ENCODE measurements around the gene SPEF2. TPM values are rescaled to one million over a fixed set of nuclear protein-coding genes. Genes with fewer than 3 reads are reported as not detected.

The SPEF2 gene
- 10 to 100 TPM; 24.6 to 62.4 (median 45.8) TPM for polyA plus RNA-seq (ENCODE audit: insufficient read length in 4 of 4)

DNA sequence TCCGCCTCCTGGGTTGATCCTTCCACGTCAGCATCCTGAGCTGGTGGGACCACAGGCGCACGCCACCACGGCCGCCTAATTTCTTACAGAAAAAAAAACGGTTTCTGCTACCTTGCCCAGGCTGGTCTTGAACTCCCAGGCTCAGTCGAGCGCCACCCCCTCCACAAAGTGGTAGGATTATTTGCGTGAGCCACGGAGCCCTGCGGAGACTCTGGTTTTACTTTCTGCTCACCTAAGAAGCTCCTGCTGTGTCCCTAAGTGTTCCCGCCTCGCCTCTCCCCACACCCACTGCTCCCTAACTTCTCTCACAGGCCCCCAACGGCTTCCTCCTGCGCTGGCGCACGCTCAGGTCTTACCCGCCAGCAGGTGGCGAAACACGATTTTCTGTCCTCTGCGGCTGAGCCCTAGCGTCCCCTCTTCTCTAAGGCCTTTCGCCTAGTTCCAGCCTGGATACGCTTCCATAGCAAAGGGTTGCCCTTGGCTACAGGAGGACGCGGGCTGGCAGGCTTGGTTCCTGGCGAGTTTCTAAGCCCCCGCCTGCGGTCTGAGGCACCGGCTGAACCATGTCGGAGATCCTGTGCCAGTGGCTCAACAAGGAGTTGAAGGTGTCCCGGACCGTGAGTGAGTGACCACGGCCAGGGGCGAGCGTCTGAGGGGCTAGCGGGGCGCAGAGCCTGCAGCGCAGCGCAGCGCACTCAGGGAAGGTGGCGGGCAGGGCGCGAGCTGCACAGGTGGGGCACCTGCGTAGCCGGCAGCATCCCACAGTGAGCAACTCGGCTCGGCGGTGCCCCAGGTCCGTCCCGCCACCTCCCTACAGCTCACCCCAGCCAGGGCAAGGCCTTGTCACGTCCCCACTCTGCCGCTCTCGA lies at the start of gene SPEF2:
SPEF2 (plus strand) TSS at position 429 of the 869 bp plus-strand sequence; CDS start at position 564, 135 bp downstream.
- peak; percentile 81 to 88 (median 84) for DNase-seq (ENCODE audit: low read depth in 4 of 4, low spot score in 3 of 4)

DNA sequence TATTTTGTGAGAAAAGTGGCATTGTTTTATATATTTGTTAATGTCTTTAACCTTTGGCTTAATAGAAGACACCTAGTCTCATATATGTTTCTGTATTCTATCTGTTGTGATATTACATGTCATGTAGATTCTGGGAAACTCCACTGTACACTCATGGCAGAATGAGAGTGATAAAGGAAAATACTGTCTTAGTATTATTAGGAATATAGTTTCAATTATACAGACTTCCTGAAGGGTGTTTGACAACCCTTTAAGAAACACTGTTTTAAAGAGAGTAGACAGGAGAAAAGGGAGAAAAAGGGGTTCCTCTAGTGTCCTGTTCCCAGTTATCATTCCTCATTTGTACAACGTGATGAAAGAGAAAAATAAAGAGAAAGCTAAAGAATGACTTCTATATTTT lies 42.1 kb upstream of the SPEF2 start:
- no peak for DNase-seq (ENCODE audit: low read depth in 4 of 4, low spot score in 3 of 4)

GRCh38 chr5:35587419-35587818 lies 30.2 kb upstream of the SPEF2 start:
- no peak for DNase-seq (ENCODE audit: low read depth in 4 of 4, low spot score in 3 of 4)

GRCh38 chr5:35593338-35593737 lies 24.3 kb upstream of the SPEF2 start:
- no peak for DNase-seq (ENCODE audit: low read depth in 4 of 4, low spot score in 3 of 4)

- no peak for DNase-seq (ENCODE audit: low read depth in 4 of 4, low spot score in 3 of 4)
Measured at GRCh38 chr5:35598707-35599370, 18.8 kb upstream of the SPEF2 start.

GRCh38 chr5:35600591-35600990 lies 17.1 kb upstream of the SPEF2 start:
- DNase-seq (ENCODE audit: low read depth in 4 of 4, low spot score in 3 of 4) = no peak

- DNase-seq (ENCODE audit: low read depth in 4 of 4, low spot score in 3 of 4) = no peak
Measured at GRCh38 chr5:35608881-35609779, 8.5 kb upstream of the SPEF2 start.

DNA sequence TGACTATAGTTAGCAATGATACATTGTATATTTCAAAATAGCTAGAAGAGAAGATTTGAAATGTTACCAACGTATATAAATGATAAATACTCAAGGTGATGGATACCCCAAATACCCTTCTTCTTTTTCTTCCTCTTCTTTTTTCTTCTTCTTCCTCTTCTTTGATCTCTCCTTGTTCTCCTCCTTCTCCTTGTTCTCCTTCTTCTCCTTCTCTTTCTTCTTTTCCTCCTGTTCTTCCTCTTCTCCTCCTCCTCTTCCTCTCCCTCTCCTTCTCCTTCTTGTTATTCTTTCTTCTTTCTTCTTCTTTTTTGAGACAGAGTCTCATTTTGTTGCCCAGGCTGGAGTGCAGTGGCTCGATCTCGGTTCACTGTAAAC lies 616 bp upstream of the SPEF2 start:
- no peak for DNase-seq (ENCODE audit: low read depth in 4 of 4, low spot score in 3 of 4)

DNA sequence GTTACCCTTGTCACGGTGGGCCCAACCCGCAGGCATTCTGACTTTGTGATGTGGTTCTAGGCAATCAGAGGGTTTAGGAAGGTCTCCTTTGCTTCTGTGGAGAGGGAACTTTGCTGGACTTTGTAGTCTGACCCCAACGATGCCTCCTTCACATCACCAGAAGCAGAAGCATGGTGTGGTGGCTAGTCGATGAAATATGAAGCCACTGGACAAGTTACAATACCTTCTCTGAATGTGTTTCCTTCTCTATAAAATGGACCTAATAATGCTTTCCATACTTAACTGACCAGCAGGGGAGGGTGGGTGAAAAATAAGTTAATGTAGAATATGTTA lies 607 bp downstream of the SPEF2 start:
- DNase-seq (ENCODE audit: low read depth in 4 of 4, low spot score in 3 of 4) = peak in 1 of 4 donors; percentile 1

- no peak for DNase-seq (ENCODE audit: low read depth in 4 of 4, low spot score in 3 of 4)
Measured at GRCh38 chr5:35618781-35619180, 1.1 kb downstream of the SPEF2 start.

- no peak for DNase-seq (ENCODE audit: low read depth in 4 of 4, low spot score in 3 of 4)
Measured at GRCh38 chr5:35622974-35623373, 5.3 kb downstream of the SPEF2 start.

DNA sequence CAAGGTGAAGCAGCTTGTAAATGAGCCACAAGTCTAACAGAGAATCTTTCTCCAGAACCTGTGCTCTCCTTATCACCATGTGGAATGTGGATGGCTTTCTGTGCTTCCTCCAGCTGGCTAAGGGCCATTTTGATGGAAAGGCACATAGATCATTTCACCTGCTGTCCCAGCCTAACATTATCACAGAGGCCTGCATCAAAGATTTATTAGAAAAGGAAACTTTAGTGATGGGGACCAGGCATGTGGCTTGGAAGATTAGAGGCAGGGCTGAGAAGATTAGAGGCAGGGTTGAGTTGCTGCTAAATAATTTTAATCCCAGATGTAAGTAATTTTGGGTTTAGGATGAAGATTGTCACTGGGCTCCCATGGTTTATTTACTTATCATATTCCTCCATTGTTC lies 6.3 kb downstream of the SPEF2 start:
- DNase-seq (ENCODE audit: low read depth in 4 of 4, low spot score in 3 of 4) = no peak

DNA sequence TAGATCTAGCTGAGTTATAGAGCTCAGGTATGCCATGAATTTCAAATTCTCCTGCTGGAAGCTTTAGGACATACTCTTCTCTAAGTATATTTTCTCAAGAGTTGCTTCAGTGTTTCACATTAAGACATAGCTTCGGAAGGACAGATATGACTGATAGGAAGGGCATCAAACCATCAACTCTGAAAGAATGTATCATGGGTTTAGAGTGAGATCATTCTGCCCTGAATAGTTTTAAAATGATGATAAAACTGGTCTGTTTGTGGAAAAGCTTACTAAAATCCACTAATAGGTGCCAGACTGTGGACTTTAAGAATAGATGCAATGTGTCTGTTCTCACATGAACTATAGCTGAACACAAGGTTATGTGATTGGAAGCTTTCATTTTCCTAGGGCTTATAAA lies 8.4 kb downstream of the SPEF2 start:
- no peak for DNase-seq (ENCODE audit: low read depth in 4 of 4, low spot score in 3 of 4)

DNA sequence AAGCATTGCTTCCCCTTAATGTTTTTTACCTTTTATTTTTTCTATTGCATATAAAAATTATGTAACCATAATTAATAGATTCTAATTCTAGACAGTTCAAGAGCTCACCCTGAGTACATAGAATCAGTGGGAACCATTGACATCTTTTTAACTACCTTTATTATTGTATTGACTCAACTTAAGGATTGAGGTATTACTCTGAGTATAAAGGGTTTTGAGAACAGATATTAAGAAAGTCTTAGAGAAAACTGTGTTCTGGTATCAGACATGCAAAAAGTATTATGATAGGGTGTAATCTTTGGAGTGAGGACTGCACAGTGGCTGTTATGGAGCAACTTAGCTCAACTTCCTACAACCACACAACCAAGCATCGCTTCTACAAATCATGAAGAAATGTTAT lies 8.9 kb downstream of the SPEF2 start:
- no peak for DNase-seq (ENCODE audit: low read depth in 4 of 4, low spot score in 3 of 4)

- DNase-seq (ENCODE audit: low read depth in 4 of 4, low spot score in 3 of 4) = no peak
Measured at GRCh38 chr5:35634326-35634725, 16.7 kb downstream of the SPEF2 start.

GRCh38 chr5:35640623-35641022 lies 23.0 kb downstream of the SPEF2 start:
- DNase-seq (ENCODE audit: low read depth in 4 of 4, low spot score in 3 of 4) = no peak

GRCh38 chr5:35644543-35644942 lies 26.9 kb downstream of the SPEF2 start:
- DNase-seq (ENCODE audit: low read depth in 4 of 4, low spot score in 3 of 4) = no peak

DNA sequence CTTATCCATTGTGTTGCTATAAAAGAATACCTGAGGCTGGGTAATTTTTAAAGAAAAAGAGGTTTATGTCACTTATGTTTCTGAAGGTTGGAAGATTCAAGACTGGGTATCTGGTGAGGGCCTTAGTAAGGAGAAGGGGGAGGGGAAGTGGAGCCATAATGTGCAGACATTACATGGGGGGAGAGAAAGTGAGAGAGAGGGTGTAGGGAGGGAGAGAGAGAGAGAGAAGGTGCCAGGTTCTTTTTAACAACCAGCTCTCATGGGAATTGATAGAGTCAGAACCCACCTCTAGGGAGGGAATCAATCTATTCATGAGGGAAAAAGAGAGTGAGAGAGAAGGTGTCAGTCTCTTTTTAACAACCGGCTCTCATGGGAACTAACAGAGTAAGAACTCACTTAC lies 29.5 kb downstream of the SPEF2 start:
- DNase-seq (ENCODE audit: low read depth in 4 of 4, low spot score in 3 of 4) = no peak

DNA sequence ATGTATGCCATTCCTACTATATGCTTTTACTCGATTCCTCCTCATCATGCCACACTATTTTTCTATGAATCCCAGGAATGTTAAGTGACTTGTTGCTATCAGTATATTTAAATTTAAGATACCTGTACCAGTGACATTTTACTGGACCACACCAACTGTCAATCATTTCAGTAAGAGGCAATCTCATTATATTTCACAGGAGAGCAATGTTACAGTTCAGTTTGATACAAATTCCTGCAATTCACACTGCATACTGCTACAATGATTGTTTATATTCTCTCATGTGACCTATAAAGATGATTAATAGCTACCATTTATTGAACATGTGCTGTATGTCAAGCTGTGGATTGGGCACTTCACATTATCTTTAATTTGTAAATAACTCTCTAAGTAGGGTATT lies 30.0 kb downstream of the SPEF2 start:
- no peak for DNase-seq (ENCODE audit: low read depth in 4 of 4, low spot score in 3 of 4)

GRCh38 chr5:35651002-35651756 lies 33.5 kb downstream of the SPEF2 start:
- DNase-seq (ENCODE audit: low read depth in 4 of 4, low spot score in 3 of 4) = no peak
